Panc1 (cell line): ENCODE measurements around the gene JAZF1. TPM values are rescaled to one million over a fixed set of nuclear protein-coding genes. Genes with fewer than 3 reads are reported as not detected.

Source experiments
- ATAC-seq: fragments of 200-7000 bp; cut with Tn5 transposase; 2 replicates; pipeline ENCODE4 v1.9.1; 2020; ENCODE audit warnings: mild to moderate bottlenecking, moderate library complexity
- BruUV-seq: library from RNA; stranded (reverse); fragments of 400-500 nt; replicated peaks from 2 replicates; lab custom pipeline; 2021; lab: Mats Ljungman, UMichigan
- CTCF ChIA-PET: fragments of 300-600 bp; sonication (Branson Sonifier 250); formaldehyde crosslinking; loops from one replicate; lab custom pipeline; 2022; ENCODE audit warnings: antibody characterized with exemption; lab: Charles Lee
- POLR2A ChIA-PET: fragments of 300-600 bp; sonication (Branson Sonifier 250); formaldehyde crosslinking; loops from one replicate; lab custom pipeline; 2022; ENCODE audit warnings: antibody characterized with exemption; lab: Charles Lee
- DNase-seq: peaks from one replicate; pipeline ENCODE4 v3.0.0-alpha.2; 2010; ENCODE audit warnings: low read depth, low spot score
- H3K27ac ChIP-seq: 2 replicates; pipeline ENCODE4 v1.5.1; 2011; ENCODE audit warnings: mild to moderate bottlenecking, low read length, inconsistent platforms
- H3K27me3 ChIP-seq: fragments of 200-500 bp; sonication (Bioruptor generic); 2 replicates; pipeline ENCODE4 v1.6.0; 2014; ENCODE audit warnings: low read length, inconsistent platforms; ENCODE audit not compliant: control insufficient read depth, insufficient read depth
- H3K36me3 ChIP-seq: fragments of 200-500 bp; sonication (Bioruptor generic); 2 replicates; pipeline ENCODE4 v1.5.1; 2014; ENCODE audit warnings: inconsistent platforms, mild to moderate bottlenecking, low read length, moderate library complexity; ENCODE audit not compliant: control insufficient read depth, insufficient read depth
- H3K4me1 ChIP-seq: 2 replicates; pipeline ENCODE4 v1.5.1; 2011; ENCODE audit warnings: inconsistent platforms, mild to moderate bottlenecking, low read length, moderate library complexity; ENCODE audit not compliant: control insufficient read depth, insufficient read depth
- H3K4me3 ChIP-seq, 2 experiments: 2 replicates each; pipeline ENCODE4 v1.5.1; 2011 to 2012; ENCODE audit warnings: low read depth in 2 of 2, low read length in 2 of 2, mild to moderate bottlenecking in 2 of 2, inconsistent platforms in 1 of 2, moderate library complexity in 1 of 2
- H3K9me3 ChIP-seq: fragments of 200-500 bp; sonication (Bioruptor generic); 2 replicates; pipeline ENCODE4 v1.5.1; 2014; ENCODE audit warnings: low read depth, mild to moderate bottlenecking, inconsistent platforms, low read length, moderate library complexity; ENCODE audit not compliant: control insufficient read depth, insufficient read depth
- CTCF ChIP-seq: fragments of 450-650 bp; IDR thresholded peaks from 2 replicates; pipeline ENCODE4 v1.5.1; 2017; ENCODE audit warnings: mild to moderate bottlenecking
- POLR2AphosphoS5 ChIP-seq: IDR thresholded peaks from 2 replicates; pipeline ENCODE4 v1.6.1; 2012; ENCODE audit warnings: mild to moderate bottlenecking, low read depth, low read length, moderate library complexity
- REST ChIP-seq, 2 experiments: IDR thresholded peaks; 2 replicates each; pipeline ENCODE4 v1.6.1; 2011 to 2012; ENCODE audit warnings: low read depth in 2 of 2, control low read depth in 1 of 2, low read length in 1 of 2, mild to moderate bottlenecking in 1 of 2, moderate library complexity in 1 of 2; ENCODE audit not compliant: insufficient read depth in 1 of 2
- SIN3A ChIP-seq: IDR thresholded peaks from 2 replicates; pipeline ENCODE4 v1.6.1; 2012; ENCODE audit warnings: low read depth, mild to moderate bottlenecking, low read length, moderate library complexity, borderline replicate concordance; ENCODE audit not compliant: insufficient read depth
- TCF7L2 ChIP-seq: IDR thresholded peaks from 2 replicates; pipeline ENCODE4 v1.6.1; 2011; ENCODE audit warnings: mild to moderate bottlenecking, low read depth, low read length, inconsistent platforms
- in situ Hi-C: cut with HindIII; loops from 2 replicates; pipeline ENCODE4 v1.10.0; 2016; ENCODE audit warnings: low sequenced_read_pairs, low pct_unique_long_range_greater_than_20kb
- intact Hi-C: fragments of 100-400 bp; cut with micrococcal nuclease; formaldehyde crosslinking; loops from one replicate; pipeline ENCODE4 v1.10.0; 2022; ENCODE audit not compliant: unreplicated experiment
- total RNA-seq: library from RNA; stranded (reverse); gene quantifications from one replicate; pipeline ENCODE4 v1.2.1, GENCODE V29; 2021; ENCODE audit not compliant: unreplicated experiment

Gene JAZF1
- total RNA-seq, 1 experiment from 2014 or later, result 8.8 TPM

- no peak for TF ChIP-seq SIN3A
- TF ChIP-seq REST (IDR thresholded peaks at IDR 0.05; ENCODE audit: insufficient read depth in 1 of 2, low read depth in 2 of 2, low read length in 1 of 2), result no peak
- TF ChIP-seq POLR2AphosphoS5, result no peak
- TF ChIP-seq TCF7L2, result no peak
- TF ChIP-seq CTCF, result no peak
- DNase-seq, result no peak
- no peaks in the 10 kb centered on the region; the same call in 1 of the 2 replicates for H3K4me1 ChIP-seq
- CTCF ChIA-PET, result no interaction called here
- intact Hi-C loops (no loop called here), in situ Hi-C loops (no loop called here)
- no peaks in the 10 kb centered on the region for H3K9me3 ChIP-seq
- ATAC-seq, result peak; percentile 48
- BruUV-seq, result no TSS peak
- POLR2A ChIA-PET, result no interaction called here
- H3K27ac ChIP-seq, result no peak overlapping the region
- H3K4me3 ChIP-seq, result no peak overlapping the region
- no peaks in the 10 kb centered on the region for H3K27me3 ChIP-seq
- H3K36me3 ChIP-seq, result no peaks in the 10 kb centered on the region
Observed at GRCh38 chr7:28142650-28143049, 37.9 kb downstream of the JAZF1 start.

GRCh38 chr7:28140979-28141378 is 39.6 kb downstream of the JAZF1 start:
- TF ChIP-seq TCF7L2 (no peak), CTCF (no peak), SIN3A (no peak), POLR2AphosphoS5 (no peak), REST (IDR thresholded peaks at IDR 0.05; ENCODE audit: insufficient read depth in 1 of 2, low read depth in 2 of 2, low read length in 1 of 2) (no peak)
- CTCF ChIA-PET, result no interaction called here
- in situ Hi-C loops, result no loop called here
- no peaks in the 10 kb centered on the region for H3K27me3 ChIP-seq
- DNase-seq, result no peak
- POLR2A ChIA-PET, result no interaction called here
- H3K4me1 ChIP-seq, result no peaks in the 10 kb centered on the region; the same call in 1 of the 2 replicates
- no TSS peak for BruUV-seq
- H3K36me3 ChIP-seq, result no peaks in the 10 kb centered on the region
- no peak overlapping the region for H3K4me3 ChIP-seq
- ATAC-seq, result no peak
- no peaks in the 10 kb centered on the region for H3K9me3 ChIP-seq
- intact Hi-C loops, result no loop called here
- H3K27ac ChIP-seq, result no peak overlapping the region
